Measurements from ENCODE around the gene SDK1.

SDK1 gene

GRCh38 chr7:4268040-4268965 is 967.3 kb downstream of the SDK1 start:
- DNase-seq = no peak

- DNase-seq = no peak
Measured at GRCh38 chr7:4269086-4269485, 968.0 kb downstream of the SDK1 start.

- no peak for DNase-seq
Measured at GRCh38 chr7:4269746-4270145, 968.7 kb downstream of the SDK1 start.

GRCh38 chr7:4270268-4270667 is 969.2 kb downstream of the SDK1 start:
- DNase-seq = no peak

- DNase-seq = no peak
Measured at GRCh38 chr7:4270941-4271715, 970.1 kb downstream of the SDK1 start.

GRCh38 chr7:4271716-4272015 is 970.6 kb downstream of the SDK1 start:
- no peak for DNase-seq

- DNase-seq = no peak
Measured at GRCh38 chr7:4272141-4272540, 971.1 kb downstream of the SDK1 start.

- no peak for DNase-seq
Measured at GRCh38 chr7:4273566-4274230, 972.6 kb downstream of the SDK1 start.

GRCh38 chr7:4274286-4274685 is 973.2 kb downstream of the SDK1 start:
- DNase-seq = no peak

GRCh38 chr7:4277936-4278335 is 976.9 kb downstream of the SDK1 start:
- DNase-seq = no peak

- DNase-seq = no peak
Measured at GRCh38 chr7:4279216-4279615, 978.2 kb downstream of the SDK1 start.

- DNase-seq = no peak
Measured at GRCh38 chr7:4281231-4281993, 980.4 kb downstream of the SDK1 start.

- no peak for DNase-seq
Measured at GRCh38 chr7:4282434-4283223, 981.6 kb downstream of the SDK1 start.

- DNase-seq = no peak
Measured at GRCh38 chr7:4286351-4286750, 985.3 kb downstream of the SDK1 start.

GRCh38 chr7:4288791-4289394 is 987.8 kb downstream of the SDK1 start:
- no peak for DNase-seq

GRCh38 chr7:4297165-4297917 is 996.3 kb downstream of the SDK1 start:
- DNase-seq = no peak

- DNase-seq = no peak
Measured at GRCh38 chr7:4297918-4298219, 996.8 kb downstream of the SDK1 start.

- no peak for DNase-seq
Measured at GRCh38 chr7:4299431-4299830, 998.4 kb downstream of the SDK1 start.

- DNase-seq = no peak
Measured at GRCh38 chr7:4302203-4302905, 1001.3 kb downstream of the SDK1 start.

Measured in activated CD4-positive, alpha-beta T cell treated with anti-CD3 and anti-CD28 coated beads, Interleukin-2, amount 50 U/mL, for 1 hour (primary cell).